Common myeloid progenitor, CD34-positive (primary cell): Measurements from ENCODE around the gene COX7B2. TPM values are rescaled to one million over a fixed set of nuclear protein-coding genes. Genes with fewer than 3 reads are reported as not detected.

ENCODE experiments used
- CTCF ChIA-PET: fragments of 350-600 bp; sonication (Branson Sonifier 250); formaldehyde crosslinking; loops from one replicate; lab custom pipeline; 2021; ENCODE audit warnings: antibody characterized with exemption; lab: Charles Lee
- POLR2A ChIA-PET: fragments of 350-600 bp; sonication (Branson Sonifier 250); formaldehyde crosslinking; loops from one replicate; lab custom pipeline; 2021; ENCODE audit warnings: antibody characterized with exemption; lab: Charles Lee
- DNase-seq, 3 donors: peaks; one replicate each; pipeline versions ENCODE4 v3.0.0 to v3.0.0-alpha.2; 2013
- H3K27ac ChIP-seq, 2 experiments: 1 replicate in 1 of 2; 2 replicates in 1 of 2; pipeline ENCODE4 v1.7.0; 2013; ENCODE audit warnings: inconsistent platforms in 2 of 2, low read length in 2 of 2, mild to moderate bottlenecking in 2 of 2, low read depth in 1 of 2, moderate library complexity in 1 of 2; ENCODE audit not compliant: severe bottlenecking in 2 of 2, insufficient read depth in 1 of 2, poor library complexity in 1 of 2
- H3K27me3 ChIP-seq, 5 experiments: replicated peaks in 2 of 5; 1 replicate in 3 of 5; 2 replicates in 2 of 5; pipeline versions ENCODE4 v1.6.1 to v1.7.0; 2013; ENCODE audit warnings: low read length in 4 of 5, mild to moderate bottlenecking in 2 of 5, moderate library complexity in 2 of 5, inconsistent platforms in 1 of 5; ENCODE audit not compliant: insufficient read depth in 5 of 5, control insufficient read depth in 4 of 5
- H3K36me3 ChIP-seq, 4 experiments: 1 replicate in 2 of 4; 2 replicates in 2 of 4; pipeline versions ENCODE4 v1.6.1 to v1.7.0; 2013; ENCODE audit warnings: low read length in 3 of 4, control low read depth in 1 of 4, mild to moderate bottlenecking in 1 of 4; ENCODE audit not compliant: control insufficient read depth in 4 of 4, insufficient read depth in 4 of 4
- H3K4me1 ChIP-seq, 4 experiments: 1 replicate in 3 of 4; 2 replicates in 1 of 4; pipeline versions ENCODE4 v1.6.1 to v1.7.1; 2013; ENCODE audit warnings: low read length in 3 of 4, mild to moderate bottlenecking in 3 of 4, control low read depth in 1 of 4, inconsistent platforms in 1 of 4, moderate library complexity in 1 of 4; ENCODE audit not compliant: control insufficient read depth in 4 of 4, insufficient read depth in 4 of 4; ENCODE audit errors: control extremely low read depth in 1 of 4
- H3K4me3 ChIP-seq, 7 experiments: 1 replicate in 4 of 7; 2 replicates in 3 of 7; pipeline versions ENCODE4 v1.5.1 to v1.7.0; 2013; ENCODE audit warnings: mild to moderate bottlenecking in 7 of 7, low read length in 6 of 7, moderate library complexity in 6 of 7, inconsistent platforms in 2 of 7, low read depth in 2 of 7, control low read depth in 1 of 7; ENCODE audit not compliant: insufficient read depth in 4 of 7, control insufficient read depth in 1 of 7; ENCODE audit errors: extremely low read depth in 1 of 7
- H3K9me3 ChIP-seq, 5 experiments: 1 replicate in 4 of 5; 2 replicates in 1 of 5; pipeline versions ENCODE4 v1.6.1 to v1.7.1; 2013; ENCODE audit warnings: low read length in 4 of 5, mild to moderate bottlenecking in 2 of 5, inconsistent platforms in 1 of 5, low read depth in 1 of 5, moderate library complexity in 1 of 5; ENCODE audit not compliant: control insufficient read depth in 4 of 5, insufficient read depth in 2 of 5; ENCODE audit errors: control extremely low read depth in 1 of 5
- WGBS: methylation state at CpG from one replicate; pipeline ENCODE4 v1.1.5; 2013; ENCODE audit not compliant: insufficient coverage; 5-methylcytosine and 5-hydroxymethylcytosine counted together
- polyA plus RNA-seq: library from polyadenylated mRNA; unstranded; fragments of 120-200 nt; gene quantifications from one replicate; pipeline ENCODE4 v1.2.1, GENCODE V29; 2013

The COX7B2 gene, protein sequence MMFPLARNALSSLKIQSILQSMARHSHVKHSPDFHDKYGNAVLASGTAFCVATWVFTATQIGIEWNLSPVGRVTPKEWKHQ
- polyA plus RNA-seq = not detected

DNA sequence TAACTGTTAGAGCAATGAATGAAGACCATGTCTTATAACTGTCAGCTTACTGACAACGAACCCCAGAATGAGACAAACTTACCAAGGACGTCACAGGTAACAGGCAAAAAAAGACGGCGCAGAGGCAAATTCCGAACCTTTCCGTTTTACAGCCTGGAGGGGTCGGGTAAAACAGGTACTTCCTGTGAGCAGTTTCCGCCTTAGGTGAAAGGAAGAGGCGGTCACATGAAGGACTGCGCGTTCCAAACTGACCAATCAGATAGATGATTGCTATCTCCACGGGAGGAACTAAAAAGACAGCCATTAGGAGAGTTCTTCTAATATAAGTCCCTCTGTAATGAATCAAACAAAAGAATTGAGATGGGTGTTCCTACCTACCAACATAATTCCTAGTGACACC is at the start of gene COX7B2:
Gene COX7B2, minus strand, starts transcription at position 168 of the 400 bp plus-strand sequence. CDS start 174,053 bp downstream, outside the sequence.
- POLR2A ChIA-PET = no interaction called here

DNA sequence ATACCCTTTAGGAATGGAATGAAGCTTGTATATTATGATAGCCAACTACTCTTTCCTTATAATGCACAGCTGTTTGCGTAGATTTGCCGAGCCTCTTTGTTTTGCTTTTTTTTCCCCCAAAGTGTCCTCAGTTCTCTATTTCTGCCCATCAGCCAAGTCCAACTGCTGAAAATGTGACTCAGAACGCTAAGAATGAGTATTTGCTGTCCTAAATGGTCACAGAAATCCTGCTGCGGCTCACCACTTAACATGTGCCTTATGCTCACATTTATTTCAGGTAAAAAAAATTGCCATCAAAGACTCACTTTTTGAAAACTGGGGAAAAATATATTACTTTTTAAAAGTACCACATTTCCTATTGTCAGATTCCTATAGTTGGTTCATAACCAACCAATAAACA is 47.4 kb upstream of the COX7B2 start:
- WGBS = no CpG with 5 or more reads among the region's 4 CpGs
- CTCF ChIA-PET = interaction anchor here (2.2 kb wide), 1 partner anchor 16 kb away, joined by 4 read pairs; no protein-coding TSS in a partner anchor

More for the DNA sequence above, at the start of gene COX7B2:
- Histone ChIP-seq H3K27ac (no peak within 1 kb of the TSS), H3K4me1 (no peaks in the 10 kb centered on the region), H3K9me3 (no peaks in the 10 kb centered on the region), H3K4me3 (no peak within 1 kb of the TSS), H3K27me3 (peaks cover 0 to 2% (median 0%) of the 10 kb centered on the region in 5 experiments), H3K36me3 (no peaks in the 10 kb centered on the region)
- CTCF ChIA-PET = no interaction called here
- no peak for DNase-seq
- 99% methylated on average over 12 of the region's 12 CpGs for WGBS

DNA sequence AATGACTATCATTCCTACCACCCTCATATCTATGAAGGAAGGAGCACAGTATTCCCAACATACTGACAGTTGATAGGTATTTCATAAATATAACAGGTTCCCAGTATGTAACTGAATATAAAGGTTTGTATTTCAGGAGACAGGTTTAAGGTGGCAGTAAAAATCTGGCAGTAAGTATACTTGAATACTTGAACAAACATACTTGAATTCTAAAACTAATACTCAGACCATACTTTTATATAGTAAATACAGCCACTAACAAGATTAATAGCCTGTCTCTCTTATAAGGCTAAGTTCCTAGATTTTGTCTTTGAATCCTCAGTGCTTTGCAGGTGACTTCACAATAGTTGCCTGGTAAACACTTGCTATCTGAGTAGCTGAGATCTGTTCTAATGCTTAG is 46.6 kb upstream of the COX7B2 start:
- H3K27ac ChIP-seq = no peak overlapping the region
- POLR2A ChIA-PET = no interaction called here
- no peaks in the 10 kb centered on the region for H3K9me3 ChIP-seq
- CTCF ChIA-PET = interaction anchor here (2.2 kb wide), 1 partner anchor 15 kb away, joined by 4 read pairs; no protein-coding TSS in a partner anchor
- no peak for DNase-seq
- no peak overlapping the region for H3K4me3 ChIP-seq
- H3K36me3 ChIP-seq = no peaks in the 10 kb centered on the region
- no peaks in the 10 kb centered on the region for H3K4me1 ChIP-seq
- H3K27me3 ChIP-seq = no peaks in the 10 kb centered on the region

More for the DNA sequence above, 47.4 kb upstream of the COX7B2 start:
- H3K27me3 ChIP-seq = peaks cover 0 to 2% (median 0%) of the 10 kb centered on the region in 5 experiments
- POLR2A ChIA-PET = no interaction called here
- no peaks in the 10 kb centered on the region for H3K36me3 ChIP-seq
- no peak overlapping the region for H3K27ac ChIP-seq
- H3K4me3 ChIP-seq = no peak overlapping the region
- DNase-seq = no peak
- no peaks in the 10 kb centered on the region for H3K4me1 ChIP-seq
- H3K9me3 ChIP-seq = no peaks in the 10 kb centered on the region

DNA sequence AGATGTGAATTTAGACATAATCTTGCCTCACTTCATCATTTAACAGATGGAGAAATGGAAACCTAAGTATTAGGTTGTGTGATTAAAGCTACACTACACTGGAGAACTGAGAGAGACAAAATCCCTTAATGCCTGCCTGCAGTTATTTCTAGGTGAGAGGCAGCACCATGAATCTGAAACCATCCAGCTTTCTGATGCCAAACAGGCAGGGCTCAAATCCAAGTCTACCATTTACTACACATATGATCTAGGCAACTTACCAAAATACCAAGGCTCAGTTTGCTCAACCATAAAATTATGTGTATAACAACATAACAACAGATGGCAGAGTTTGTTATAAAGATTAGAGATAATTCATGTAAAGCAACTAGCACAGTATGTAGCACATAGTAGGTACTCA is 45.6 kb upstream of the COX7B2 start:
- CTCF ChIA-PET = no interaction called here
- no peak for DNase-seq
- no peaks in the 10 kb centered on the region for H3K27me3 ChIP-seq
- H3K4me1 ChIP-seq = no peaks in the 10 kb centered on the region
- no peaks in the 10 kb centered on the region for H3K36me3 ChIP-seq
- no peaks in the 10 kb centered on the region for H3K9me3 ChIP-seq
- POLR2A ChIA-PET = no interaction called here
- H3K27ac ChIP-seq = no peak overlapping the region
- no peak overlapping the region for H3K4me3 ChIP-seq

DNA sequence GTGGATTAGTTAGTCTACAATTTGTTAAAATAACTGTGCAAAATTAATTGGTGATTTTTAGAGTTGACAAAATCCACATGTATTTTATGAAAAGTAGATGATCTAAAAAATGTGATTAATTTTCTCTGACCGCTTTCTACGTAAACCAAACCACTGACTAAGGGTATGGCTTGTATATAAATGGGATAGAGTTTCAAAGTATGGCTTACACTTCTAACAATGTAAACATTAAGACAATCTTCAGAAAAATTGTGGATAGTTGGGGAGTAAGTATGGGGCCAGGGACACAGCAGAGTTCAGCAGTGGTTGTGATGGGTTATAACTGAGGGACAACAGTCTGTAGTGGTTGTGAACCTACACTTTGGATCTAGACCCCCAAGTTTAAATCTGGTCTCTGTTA is 44.5 kb upstream of the COX7B2 start:
- CTCF ChIA-PET = no interaction called here

DNA sequence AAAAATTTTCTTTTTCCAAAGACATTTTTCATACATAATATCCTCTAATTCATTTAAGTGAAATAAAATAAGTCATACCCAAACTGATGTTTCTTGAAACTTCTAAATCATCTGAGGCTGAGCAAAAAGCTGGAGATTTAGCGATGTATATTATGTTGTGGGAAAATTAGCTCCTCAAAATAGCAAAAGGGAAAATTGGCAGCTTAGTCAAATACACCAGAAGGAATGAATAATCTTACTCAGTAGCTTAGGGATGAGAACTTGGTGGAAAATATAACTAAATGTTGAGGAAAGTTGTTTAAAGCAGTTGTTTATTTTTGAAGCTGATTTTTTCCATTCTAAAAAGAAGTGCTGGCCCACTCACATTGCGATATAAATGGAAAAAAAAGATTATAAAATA is 43.4 kb upstream of the COX7B2 start:
- Histone ChIP-seq H3K4me1 (no peaks in the 10 kb centered on the region), H3K27ac (no peak overlapping the region), H3K4me3 (no peak overlapping the region), H3K27me3 (no peaks in the 10 kb centered on the region), H3K36me3 (no peaks in the 10 kb centered on the region), H3K9me3 (no peaks in the 10 kb centered on the region)
- ChIA-PET CTCF (interaction anchor here (1.1 kb wide), 2 partner anchors 12 to 74 kb away, joined by 3 read pairs; no protein-coding TSS in a partner anchor), POLR2A (no interaction called here)
- WGBS = 100% methylated on average over 1 of the region's 2 CpGs
- DNase-seq = no peak

More for the DNA sequence above, 44.5 kb upstream of the COX7B2 start:
- H3K4me1 ChIP-seq = no peaks in the 10 kb centered on the region
- POLR2A ChIA-PET = no interaction called here
- DNase-seq = no peak
- no peaks in the 10 kb centered on the region for H3K27me3 ChIP-seq
- no peaks in the 10 kb centered on the region for H3K36me3 ChIP-seq
- no CpG with 5 or more reads among the region's 2 CpGs for WGBS
- no peaks in the 10 kb centered on the region for H3K9me3 ChIP-seq
- H3K27ac ChIP-seq = no peak overlapping the region
- H3K4me3 ChIP-seq = no peak overlapping the region

DNA sequence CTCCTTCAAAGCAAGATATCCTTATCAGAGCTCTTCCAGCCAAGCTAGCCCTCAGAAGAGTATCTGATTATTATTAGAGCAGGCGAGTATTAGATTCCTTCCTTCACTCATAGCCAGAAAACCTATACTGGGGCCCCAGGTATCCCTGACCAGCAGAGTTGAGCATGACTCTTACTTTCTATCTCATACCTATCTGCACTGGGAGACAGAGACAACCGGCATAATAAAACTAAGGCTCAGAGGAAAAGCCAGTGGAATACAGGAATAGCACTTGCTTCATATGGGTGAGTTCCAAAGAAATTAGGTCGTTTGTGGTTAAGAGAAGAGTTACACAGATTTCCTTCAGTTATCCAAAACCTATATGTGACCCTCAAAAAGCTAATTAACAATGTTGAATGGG is 41.8 kb upstream of the COX7B2 start:
- WGBS = no CpG with 5 or more reads among the region's 3 CpGs
- POLR2A ChIA-PET = no interaction called here
- no peaks in the 10 kb centered on the region for H3K27me3 ChIP-seq
- H3K27ac ChIP-seq = no peak overlapping the region
- H3K4me3 ChIP-seq = no peak overlapping the region
- H3K4me1 ChIP-seq = no peaks in the 10 kb centered on the region
- CTCF ChIA-PET = no interaction called here
- H3K9me3 ChIP-seq = no peaks in the 10 kb centered on the region
- no peak for DNase-seq
- H3K36me3 ChIP-seq = no peaks in the 10 kb centered on the region
